OCI-LY1 (cell line): ENCODE results near the gene RHOJ.

Source experiments
- H2AFZ ChIP-seq: fragments of 200-600 bp; sonication (generic), shearing (Covaris generic); 2 replicates; pipeline ENCODE4 v1.6.0; 2014; ENCODE audit warnings: antibody characterized with exemption, mild to moderate bottlenecking, low read length
- H3F3A ChIP-seq: fragments of 200-600 bp; sonication (generic), shearing (Covaris generic); 2 replicates; pipeline ENCODE4 v1.6.0; 2014; ENCODE audit warnings: mild to moderate bottlenecking, antibody characterized with exemption, low read length, moderate library complexity; ENCODE audit not compliant: insufficient read depth
- H3K27ac ChIP-seq: fragments of 200-600 bp; sonication (generic); 2 replicates; pipeline ENCODE4 v1.5.1; 2014; ENCODE audit warnings: low read length, mixed run types, mild to moderate bottlenecking, low read depth; ENCODE audit not compliant: poor library complexity, severe bottlenecking
- H3K27me3 ChIP-seq: fragments of 200-600 bp; sonication (generic); 2 replicates; pipeline ENCODE4 v1.6.0; 2014; ENCODE audit warnings: antibody characterized with exemption, mild to moderate bottlenecking, low read length, moderate library complexity; ENCODE audit not compliant: insufficient read depth
- H3K36me3 ChIP-seq: fragments of 200-600 bp; sonication (generic); 2 replicates; pipeline ENCODE4 v1.6.1; 2014; ENCODE audit warnings: mild to moderate bottlenecking, antibody characterized with exemption, low read length, moderate library complexity, mixed read lengths; ENCODE audit not compliant: insufficient read depth
- H3K4me1 ChIP-seq: fragments of 200-600 bp; sonication (generic); 2 replicates; pipeline ENCODE4 v1.5.1; 2014; ENCODE audit warnings: mild to moderate bottlenecking, low read length, moderate library complexity; ENCODE audit not compliant: insufficient read depth, severe bottlenecking
- H3K4me2 ChIP-seq: fragments of 200-600 bp; sonication (generic), shearing (Covaris generic); 2 replicates; pipeline ENCODE4 v1.6.1; 2014; ENCODE audit warnings: low read length
- H3K4me3 ChIP-seq: fragments of 200-600 bp; sonication (generic); 2 replicates; pipeline ENCODE4 v1.5.1; 2014; ENCODE audit warnings: low read length, low read depth, mild to moderate bottlenecking, mixed read lengths; ENCODE audit not compliant: poor library complexity, severe bottlenecking
- H3K79me2 ChIP-seq: fragments of 200-600 bp; shearing (Covaris generic); 2 replicates; pipeline ENCODE4 v1.6.1; 2016; ENCODE audit warnings: mixed run types, low read length, mixed read lengths; ENCODE audit not compliant: insufficient read depth
- H3K9ac ChIP-seq: fragments of 200-600 bp; sonication (generic), shearing (Covaris generic); 2 replicates; pipeline ENCODE4 v1.6.1; 2014; ENCODE audit warnings: mild to moderate bottlenecking, low read length, mixed read lengths
- H3K9me2 ChIP-seq: fragments of 200-600 bp; sonication (generic), shearing (Covaris generic); 2 replicates; pipeline ENCODE4 v1.6.1; 2014; ENCODE audit warnings: low read depth, mild to moderate bottlenecking, low read length, mixed read lengths
- H3K9me3 ChIP-seq: fragments of 200-600 bp; shearing (Covaris generic); 2 replicates; pipeline ENCODE4 v1.6.1; 2014; ENCODE audit warnings: low read length, mixed read lengths
- H4K20me1 ChIP-seq: fragments of 200-600 bp; sonication (generic), shearing (Covaris generic); 2 replicates; pipeline ENCODE4 v1.6.0; 2016; ENCODE audit warnings: mild to moderate bottlenecking, low read length; ENCODE audit not compliant: insufficient read depth
- CTCF ChIP-seq: fragments of 200-600 bp; sonication (generic), shearing (Covaris generic); IDR thresholded peaks from 2 replicates; pipeline ENCODE4 v1.5.1; 2017; ENCODE audit warnings: mild to moderate bottlenecking, antibody characterized with exemption, low read length, moderate library complexity, mixed read lengths
- EZH2 ChIP-seq: fragments of 200-600 bp; sonication (generic), shearing (Covaris generic); IDR thresholded peaks from 2 replicates; pipeline ENCODE4 v1.8.0; 2017; ENCODE audit warnings: borderline replicate concordance, mixed run types, mild to moderate bottlenecking, antibody characterized with exemption, low read length, moderate library complexity, mixed read lengths

The RHOJ gene

GRCh38 chr14:63204407-63205043 lies at the start of gene RHOJ:
TSS of gene RHOJ (plus strand) at chr14:63204443. CDS start at chr14:63204870, 427 bp downstream.
- Histone ChIP-seq H3K27ac (no peak within 1 kb of the TSS), H3K9me2 (no peaks in the 10 kb centered on the region), H3F3A (no peaks in the 10 kb centered on the region), H4K20me1 (no peaks in the 10 kb centered on the region), H3K4me1 (no peaks in the 10 kb centered on the region), H3K4me3 (no peak within 1 kb of the TSS), H2AFZ (no peak within 1 kb of the TSS), H3K4me2 (no peak within 1 kb of the TSS), H3K79me2 (no peaks in the 10 kb centered on the region), H3K9ac (no peak within 1 kb of the TSS), H3K9me3 (no peaks in the 10 kb centered on the region), H3K27me3 (0 out of 2 replicates have a peak, but pooled peaks cover 6% of the 10 kb centered on the region), H3K36me3 (no peaks in the 10 kb centered on the region)
- TF ChIP-seq CTCF: no peak
- no peak for TF ChIP-seq EZH2

GRCh38 chr14:63155511-63156185 lies 48.6 kb upstream of the RHOJ start:
- Histone ChIP-seq H3K79me2 (no peaks in the 10 kb centered on the region), H3K4me3 (no peak overlapping the region), H4K20me1 (no peaks in the 10 kb centered on the region), H3K9me2 (no peaks in the 10 kb centered on the region), H3K27ac (no peak overlapping the region), H3F3A (no peaks in the 10 kb centered on the region), H2AFZ (no peak overlapping the region), H3K9me3 (no peaks in the 10 kb centered on the region), H3K9ac (no peak overlapping the region), H3K27me3 (no peaks in the 10 kb centered on the region), H3K4me1 (no peaks in the 10 kb centered on the region), H3K4me2 (no peak overlapping the region), H3K36me3 (no peaks in the 10 kb centered on the region)
- TF ChIP-seq EZH2: no peak
- no peak for TF ChIP-seq CTCF

GRCh38 chr14:63157195-63157594 lies 47.0 kb upstream of the RHOJ start:
- Histone ChIP-seq H3K9ac (no peak overlapping the region), H3F3A (no peaks in the 10 kb centered on the region), H3K36me3 (no peaks in the 10 kb centered on the region), H3K4me3 (no peak overlapping the region), H2AFZ (no peak overlapping the region), H3K9me2 (no peaks in the 10 kb centered on the region), H3K79me2 (no peaks in the 10 kb centered on the region), H3K27me3 (no peaks in the 10 kb centered on the region), H3K9me3 (no peaks in the 10 kb centered on the region), H3K27ac (no peak overlapping the region), H3K4me1 (no peaks in the 10 kb centered on the region), H4K20me1 (no peaks in the 10 kb centered on the region), H3K4me2 (no peak overlapping the region)
- TF ChIP-seq EZH2 (no peak), CTCF (no peak)
